Lower leg skin (tissue), 4 donors: ENCODE measurements around the gene PDXDC1. TPM values are rescaled to one million over a fixed set of nuclear protein-coding genes. Genes with fewer than 3 reads are reported as not detected.
A peak's percentile ranks its signal among the peaks of the same experiment; 100 is the strongest.

ENCODE experiments used
- DNase-seq, 2 donors: peaks; one replicate each; pipeline ENCODE4 v3.0.0-alpha.2; 2019; ENCODE audit warnings: low spot score in 2 of 2
- H3K4me3 ChIP-seq: fragments of 200-600 bp; sonication (generic); 2 replicates; pipeline ENCODE4 v1.5.1; 2017; ENCODE audit warnings: mild to moderate bottlenecking, low read depth; ENCODE audit not compliant: poor library complexity, severe bottlenecking
- POLR2A ChIP-seq, 2 donors: fragments of 450-650 bp; IDR thresholded peaks; one replicate each; pipeline ENCODE4 v1.6.1; 2016 to 2017; ENCODE audit warnings: antibody characterized with exemption in 2 of 2, mild to moderate bottlenecking in 1 of 2, moderate library complexity in 1 of 2
- WGBS, 2 donors: methylation state at CpG; one replicate each; pipeline ENCODE4 v1.1.5; 2018; 5-methylcytosine and 5-hydroxymethylcytosine counted together
- intact Hi-C: fragments of 100-400 bp; cut with DNase I; formaldehyde crosslinking; loops from one replicate; pipeline ENCODE4 v1.15.0; 2023; ENCODE audit warnings: low total_unique reads
- total RNA-seq, 4 donors: library from RNA; depleted of rRNA; stranded (reverse); fragments of >200 nt; gene quantifications; one replicate each; pipeline ENCODE4 v1.1.0, GENCODE V29; 2016
- TF ChIP-seq, protein P1 (sequence below), 3 donors: fragments of 450-650 bp; IDR thresholded peaks; one replicate each; pipeline ENCODE4 v1.5.1; 2016; ENCODE audit warnings: antibody characterized with exemption in 3 of 3, mild to moderate bottlenecking in 3 of 3, moderate library complexity in 2 of 3

The PDXDC1 gene
- total RNA-seq, 4 donors from 2014 or later: 38.2 to 63.0 (median 50.1) TPM

DNA sequence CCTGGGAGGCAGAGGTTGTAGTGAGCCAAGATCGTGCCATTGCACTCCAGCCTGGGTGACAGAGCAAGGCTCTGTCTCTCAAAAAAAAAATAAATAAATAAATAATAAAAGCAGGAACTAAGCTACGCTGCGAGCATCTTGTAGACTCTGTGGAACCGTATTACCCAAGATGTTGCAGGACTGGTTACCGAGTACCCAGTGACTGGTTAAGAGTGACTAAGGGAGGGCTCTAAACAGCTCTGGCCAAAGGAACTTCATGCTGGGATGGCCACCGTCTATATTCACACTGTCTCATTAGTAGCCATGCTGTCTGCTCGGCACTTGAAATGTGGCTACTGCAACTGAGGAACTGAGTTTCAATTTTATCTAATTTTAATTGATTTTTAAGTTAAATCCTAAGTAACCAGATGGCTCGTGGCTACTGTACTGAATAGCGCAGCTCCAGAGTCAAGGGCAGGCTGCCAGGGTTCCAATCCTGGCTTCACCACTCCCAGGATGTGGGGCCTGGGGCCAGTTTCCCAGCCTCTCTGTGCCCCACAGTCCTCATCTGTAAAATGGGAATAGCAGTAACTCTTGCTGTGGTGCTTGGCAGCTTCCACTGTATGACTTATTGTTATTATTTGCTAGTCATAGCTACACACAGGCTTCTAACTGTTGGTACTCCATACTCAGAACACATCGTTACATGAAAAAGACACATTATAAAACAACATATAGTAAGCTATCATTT, 78.1 kb downstream of the PDXDC1 start:
- TF ChIP-seq, protein P1, sequence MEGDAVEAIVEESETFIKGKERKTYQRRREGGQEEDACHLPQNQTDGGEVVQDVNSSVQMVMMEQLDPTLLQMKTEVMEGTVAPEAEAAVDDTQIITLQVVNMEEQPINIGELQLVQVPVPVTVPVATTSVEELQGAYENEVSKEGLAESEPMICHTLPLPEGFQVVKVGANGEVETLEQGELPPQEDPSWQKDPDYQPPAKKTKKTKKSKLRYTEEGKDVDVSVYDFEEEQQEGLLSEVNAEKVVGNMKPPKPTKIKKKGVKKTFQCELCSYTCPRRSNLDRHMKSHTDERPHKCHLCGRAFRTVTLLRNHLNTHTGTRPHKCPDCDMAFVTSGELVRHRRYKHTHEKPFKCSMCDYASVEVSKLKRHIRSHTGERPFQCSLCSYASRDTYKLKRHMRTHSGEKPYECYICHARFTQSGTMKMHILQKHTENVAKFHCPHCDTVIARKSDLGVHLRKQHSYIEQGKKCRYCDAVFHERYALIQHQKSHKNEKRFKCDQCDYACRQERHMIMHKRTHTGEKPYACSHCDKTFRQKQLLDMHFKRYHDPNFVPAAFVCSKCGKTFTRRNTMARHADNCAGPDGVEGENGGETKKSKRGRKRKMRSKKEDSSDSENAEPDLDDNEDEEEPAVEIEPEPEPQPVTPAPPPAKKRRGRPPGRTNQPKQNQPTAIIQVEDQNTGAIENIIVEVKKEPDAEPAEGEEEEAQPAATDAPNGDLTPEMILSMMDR (IDR thresholded peaks at IDR 0.05): no peak
- TF ChIP-seq POLR2A (IDR thresholded peaks at IDR 0.05): no peak
- peak in 1 of 2 donors; percentile 88 for DNase-seq
- intact Hi-C loops: no loop called here
- no peak overlapping the region for H3K4me3 ChIP-seq
- WGBS, 2 donors: 59 to 62% methylated on average over 10 of the region's 10 CpGs

- TF ChIP-seq, protein P1 (IDR thresholded peaks at IDR 0.05): no peak
- no peak for TF ChIP-seq POLR2A (IDR thresholded peaks at IDR 0.05)
- no peak overlapping the region for H3K4me3 ChIP-seq
- 74 to 87% methylated on average over 10 of the region's 10 CpGs for WGBS, 2 donors
- no peak for DNase-seq
- intact Hi-C loops: loop anchor here (2.0 kb wide), 1 partner anchor 73 kb away; no protein-coding TSS in a partner anchor
Observed at GRCh38 chr16:15053904-15054303, 79.1 kb downstream of the PDXDC1 start.

DNA sequence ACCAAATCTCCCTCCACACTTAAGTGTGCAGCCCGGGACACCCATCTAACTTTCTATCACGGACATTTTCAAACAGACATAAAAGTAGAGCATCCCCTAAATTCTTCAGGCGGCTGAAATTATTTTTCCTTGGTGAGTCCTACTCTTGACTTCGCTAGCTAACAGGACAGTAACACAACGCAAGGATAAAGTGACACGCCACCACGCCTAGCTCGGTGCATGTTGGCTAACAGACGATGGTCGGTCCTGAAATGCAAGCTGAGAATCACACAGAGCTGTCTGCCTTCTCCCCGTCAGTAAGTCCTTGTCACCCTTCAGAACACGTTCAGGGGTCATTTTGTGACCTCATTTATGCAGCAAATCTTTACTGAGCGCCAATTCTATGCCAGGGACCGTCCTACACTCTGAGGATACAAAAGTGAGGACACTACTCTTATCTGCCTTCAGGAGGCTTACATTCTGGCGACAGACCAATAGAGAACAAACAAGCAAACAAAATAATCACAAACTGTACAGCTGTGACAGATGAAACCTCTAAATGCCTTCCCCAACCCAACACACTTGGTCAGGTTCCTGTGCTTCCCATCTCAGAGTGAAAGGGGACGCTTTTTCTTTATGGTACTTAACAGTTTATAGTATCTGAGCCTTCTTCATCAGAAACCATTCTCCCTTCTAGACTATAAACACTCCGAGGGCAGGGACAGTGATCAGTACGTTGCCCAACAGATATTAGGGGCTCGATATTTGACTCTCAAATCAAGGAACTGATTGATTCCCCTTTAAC, 79.7 kb downstream of the PDXDC1 start:
- DNase-seq: peak in 1 of 2 donors; percentile 79
- peak overlapping the region; percentile 75 for H3K4me3 ChIP-seq
- WGBS, 2 donors: 70% methylated on average over 19 of the region's 19 CpGs
- intact Hi-C loops: loop anchor here (2.0 kb wide), 1 partner anchor 74 kb away; no protein-coding TSS in a partner anchor
- no peak for TF ChIP-seq POLR2A (IDR thresholded peaks at IDR 0.05)
- TF ChIP-seq, protein P1 (IDR thresholded peaks at IDR 0.05): no peak

DNA sequence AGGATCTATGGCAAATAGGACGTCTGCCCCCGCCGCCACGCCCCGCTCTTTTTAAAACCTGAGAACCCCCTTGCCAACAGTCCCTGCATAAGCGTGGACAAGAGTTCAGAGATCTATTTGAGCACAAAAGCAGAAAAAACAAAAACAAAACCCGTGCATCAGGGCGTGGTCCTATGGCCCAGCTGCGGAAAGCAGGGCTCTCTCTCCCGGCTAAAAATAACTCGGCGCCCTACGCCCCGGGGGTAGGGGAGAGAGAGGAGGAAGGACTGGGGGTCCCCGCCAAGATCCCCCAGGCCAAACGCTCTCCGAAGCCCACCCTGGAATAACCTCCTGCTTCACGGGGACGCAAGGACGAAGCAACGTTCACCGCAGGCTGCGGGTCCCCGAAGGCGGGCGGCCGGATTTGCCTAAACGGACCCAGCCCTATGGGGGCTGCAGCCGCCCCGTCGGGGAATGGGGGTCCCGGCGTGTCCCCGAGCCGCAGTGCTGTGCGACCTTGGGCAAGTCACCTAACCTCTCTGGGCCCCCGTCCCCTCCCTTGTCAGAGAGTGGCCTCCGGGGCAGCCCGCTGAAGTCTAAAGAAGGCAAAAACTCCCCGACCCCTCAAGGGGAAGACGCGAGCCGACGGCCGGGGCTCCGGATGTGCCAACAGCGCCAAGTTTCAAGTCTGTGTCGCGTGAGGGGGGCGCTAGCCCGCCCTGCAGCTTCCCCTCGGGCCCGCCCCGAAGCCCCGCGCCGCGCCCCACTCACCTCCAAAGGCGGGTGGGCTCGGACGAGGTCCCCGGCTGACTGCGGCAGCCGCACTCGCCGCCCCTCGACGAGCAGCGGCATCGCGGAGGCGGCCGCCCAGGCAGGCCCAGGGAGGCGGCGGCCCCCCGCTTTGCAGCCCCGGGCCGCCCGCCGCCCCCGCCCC, 80.6 kb downstream of the PDXDC1 start:
- 1 to 2% methylated on average over 43 to 59 of the region's 81 CpGs for WGBS, 2 donors
- peak; percentile 53 to 93 for DNase-seq
- peak overlapping the region; percentile 75 for H3K4me3 ChIP-seq
- intact Hi-C loops: loop anchor here (2.0 kb wide), 1 partner anchor 75 kb away; no protein-coding TSS in a partner anchor
- TF ChIP-seq, protein P1 (IDR thresholded peaks at IDR 0.05): no peak
- TF ChIP-seq POLR2A (IDR thresholded peaks at IDR 0.05): no peak

DNA sequence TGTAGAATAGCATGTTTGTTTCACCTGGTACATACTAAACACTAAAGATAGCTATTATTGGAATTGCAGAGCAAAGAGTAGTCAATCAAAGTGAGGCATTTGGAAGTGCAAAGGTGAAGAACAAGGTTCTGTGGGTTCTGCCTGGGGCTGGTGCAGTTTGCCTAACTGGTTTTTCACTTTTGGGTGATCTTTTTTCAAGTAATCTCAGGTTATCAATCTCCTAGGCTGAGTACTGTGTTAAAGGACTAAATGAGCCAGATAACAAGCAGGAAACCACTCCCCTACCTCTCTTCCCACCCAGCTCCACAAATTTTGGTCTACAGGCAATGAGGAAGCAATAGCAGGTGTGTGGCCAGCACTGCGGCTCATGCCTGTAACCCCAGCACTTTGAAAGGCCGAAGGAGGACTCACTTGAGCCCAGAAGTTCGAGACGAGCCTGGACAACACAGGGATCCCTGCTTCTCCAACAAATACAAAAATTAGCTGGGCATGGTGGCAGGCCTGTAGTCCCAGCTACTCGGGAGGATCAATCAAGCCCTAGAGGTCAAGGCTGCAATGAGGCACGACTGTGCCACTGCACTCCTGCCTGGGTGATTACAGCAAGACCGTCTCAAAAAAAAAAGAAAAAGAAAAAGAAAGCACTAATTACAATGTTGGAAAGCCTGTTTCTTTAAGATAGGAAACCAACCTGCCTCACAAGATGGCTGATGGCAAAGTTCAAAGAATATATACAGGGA, 83.0 kb downstream of the PDXDC1 start:
- WGBS, 2 donors: 48 to 58% methylated on average over 7 of the region's 7 CpGs
- TF ChIP-seq POLR2A (IDR thresholded peaks at IDR 0.05): no peak
- TF ChIP-seq, protein P1 (IDR thresholded peaks at IDR 0.05): no peak
- intact Hi-C loops: no loop called here
- no peak for DNase-seq
- no peak overlapping the region for H3K4me3 ChIP-seq
